ENCODE results near the gene GLYATL1. TPM values are rescaled to one million over a fixed set of nuclear protein-coding genes. Genes with fewer than 3 reads are reported as not detected.
A peak's percentile ranks its signal among the peaks of the same experiment; 100 is the strongest.

GLYATL1 gene
- total and polyA plus RNA-seq, 2 experiments from 2014 or later: 6.9 to 34.1 TPM

DNA sequence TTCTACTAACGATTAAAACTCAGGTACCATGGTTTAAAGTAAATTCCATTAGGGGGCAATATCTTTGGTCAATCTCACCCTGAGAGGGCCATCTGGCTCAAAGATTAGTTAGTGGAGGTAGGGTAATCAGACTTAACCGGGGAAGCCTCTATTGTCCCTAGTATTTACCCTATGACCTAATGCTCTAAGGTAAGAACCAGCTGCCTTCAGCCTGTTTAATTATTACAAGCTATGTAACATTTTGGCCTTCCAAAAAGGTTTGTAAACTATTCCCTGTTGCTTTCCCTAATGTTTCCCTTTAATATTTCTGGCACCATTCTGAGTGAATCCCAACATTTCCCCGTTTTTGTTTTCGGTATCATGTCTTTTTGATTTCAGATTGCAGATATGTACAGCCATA lies 15.1 kb upstream of the GLYATL1 start:
- 29% methylated on average over 4 of the region's 4 CpGs for WGBS (ENCODE audit: low lambda C conversion rate, missing lambda C conversion rate)
- Histone ChIP-seq H3K36me3 (replicated peaks; ENCODE audit: insufficient read depth, low read depth) (no peaks in the 10 kb centered on the region), H3K79me2 (no peaks in the 10 kb centered on the region), H2AFZ (no peak overlapping the region), H3K27ac (peak overlapping the region; percentile 91), H3K9me2 (replicated peaks; ENCODE audit: insufficient read depth) (no peaks in the 10 kb centered on the region), H3K4me1 (ENCODE audit: insufficient read depth) (peaks cover 40% of the 10 kb centered on the region), H3K4me3 (no peak overlapping the region), H3K9me3 (ENCODE audit: low read depth) (no peaks in the 10 kb centered on the region), H4K20me1 (ENCODE audit: insufficient read depth, poor library complexity, severe bottlenecking) (no peaks in the 10 kb centered on the region), H3K27me3 (no peaks in the 10 kb centered on the region), H3K4me2 (peak overlapping the region; percentile 59)
- DNase-seq (ENCODE audit: low spot score): no peak
- TF ChIP-seq, protein P1, sequence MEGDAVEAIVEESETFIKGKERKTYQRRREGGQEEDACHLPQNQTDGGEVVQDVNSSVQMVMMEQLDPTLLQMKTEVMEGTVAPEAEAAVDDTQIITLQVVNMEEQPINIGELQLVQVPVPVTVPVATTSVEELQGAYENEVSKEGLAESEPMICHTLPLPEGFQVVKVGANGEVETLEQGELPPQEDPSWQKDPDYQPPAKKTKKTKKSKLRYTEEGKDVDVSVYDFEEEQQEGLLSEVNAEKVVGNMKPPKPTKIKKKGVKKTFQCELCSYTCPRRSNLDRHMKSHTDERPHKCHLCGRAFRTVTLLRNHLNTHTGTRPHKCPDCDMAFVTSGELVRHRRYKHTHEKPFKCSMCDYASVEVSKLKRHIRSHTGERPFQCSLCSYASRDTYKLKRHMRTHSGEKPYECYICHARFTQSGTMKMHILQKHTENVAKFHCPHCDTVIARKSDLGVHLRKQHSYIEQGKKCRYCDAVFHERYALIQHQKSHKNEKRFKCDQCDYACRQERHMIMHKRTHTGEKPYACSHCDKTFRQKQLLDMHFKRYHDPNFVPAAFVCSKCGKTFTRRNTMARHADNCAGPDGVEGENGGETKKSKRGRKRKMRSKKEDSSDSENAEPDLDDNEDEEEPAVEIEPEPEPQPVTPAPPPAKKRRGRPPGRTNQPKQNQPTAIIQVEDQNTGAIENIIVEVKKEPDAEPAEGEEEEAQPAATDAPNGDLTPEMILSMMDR (IDR thresholded peaks at IDR 0.05; ENCODE audit: poor library complexity): no peak
- TF ChIP-seq EZH2 (IDR thresholded peaks at IDR 0.05; ENCODE audit: borderline replicate concordance): no peak
- no peak for TF ChIP-seq EZH2phosphoT487 (IDR thresholded peaks at IDR 0.05; ENCODE audit: low read depth, severe bottlenecking, unreplicated experiment)

DNA sequence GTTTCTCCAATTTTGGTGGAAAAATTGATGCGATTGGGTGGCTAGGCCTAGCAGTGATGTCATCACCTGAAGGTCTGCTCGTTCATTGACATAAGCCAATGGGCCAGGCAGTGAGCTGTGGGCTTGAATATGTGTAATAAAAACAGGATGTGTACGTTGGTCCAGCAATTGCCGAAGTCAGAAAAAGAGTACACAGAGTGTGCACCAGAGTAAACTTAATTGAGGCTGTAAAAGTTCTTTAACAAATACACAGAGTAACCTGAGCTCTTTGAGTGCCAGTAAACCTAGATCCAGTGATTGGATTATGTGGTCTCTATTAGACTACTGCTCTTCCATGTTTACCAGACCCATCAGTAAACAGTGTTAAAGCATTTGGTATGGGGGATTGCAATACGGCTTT lies 13.0 kb upstream of the GLYATL1 start:
- TF ChIP-seq, protein P1 (IDR thresholded peaks at IDR 0.05; ENCODE audit: poor library complexity): no peak
- TF ChIP-seq EZH2 (IDR thresholded peaks at IDR 0.05; ENCODE audit: borderline replicate concordance) (no peak), EZH2phosphoT487 (IDR thresholded peaks at IDR 0.05; ENCODE audit: low read depth, severe bottlenecking, unreplicated experiment) (no peak)
- peaks cover 43% of the 10 kb centered on the region for H3K4me1 ChIP-seq (ENCODE audit: insufficient read depth)
- no peaks in the 10 kb centered on the region for H3K9me3 ChIP-seq (ENCODE audit: low read depth)
- no peaks in the 10 kb centered on the region for H3K79me2 ChIP-seq
- peak; percentile 38 for DNase-seq (ENCODE audit: low spot score)
- H3K4me2 ChIP-seq: peak overlapping the region; percentile 73
- no peaks in the 10 kb centered on the region for H4K20me1 ChIP-seq (ENCODE audit: insufficient read depth, poor library complexity, severe bottlenecking)
- WGBS (ENCODE audit: low lambda C conversion rate, missing lambda C conversion rate): 26% methylated on average over 5 of the region's 5 CpGs
- no peak overlapping the region for H2AFZ ChIP-seq
- H3K4me3 ChIP-seq: no peak overlapping the region
- H3K36me3 ChIP-seq (replicated peaks; ENCODE audit: insufficient read depth, low read depth): no peaks in the 10 kb centered on the region
- peak overlapping the region; percentile 91 for H3K27ac ChIP-seq
- no peaks in the 10 kb centered on the region for H3K27me3 ChIP-seq
- H3K9me2 ChIP-seq (replicated peaks; ENCODE audit: insufficient read depth): no peaks in the 10 kb centered on the region

DNA sequence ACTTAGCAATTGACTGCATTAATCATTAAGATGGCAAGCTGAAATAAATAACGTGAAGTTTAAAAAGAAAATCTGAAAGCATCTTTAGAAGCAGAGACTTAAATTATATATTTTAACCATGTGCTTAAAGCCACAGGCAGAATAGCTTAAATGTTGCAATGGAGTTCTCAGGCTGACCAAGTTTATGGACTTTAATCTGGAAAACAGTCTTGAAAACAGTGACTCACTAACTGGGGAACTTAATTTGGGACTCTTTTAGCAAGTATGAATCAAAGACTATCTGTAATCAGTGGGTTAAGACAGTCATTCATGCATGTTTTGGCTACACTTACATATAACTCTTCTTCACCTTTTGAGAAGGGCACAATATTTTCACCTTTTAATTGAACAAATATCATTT lies 12.6 kb upstream of the GLYATL1 start:
- peak overlapping the region; percentile 73 for H3K4me2 ChIP-seq
- H3K27ac ChIP-seq: peak overlapping the region; percentile 91
- peaks cover 43% of the 10 kb centered on the region for H3K4me1 ChIP-seq (ENCODE audit: insufficient read depth)

More for the DNA sequence above, 12.6 kb upstream of the GLYATL1 start:
- no peak overlapping the region for H3K4me3 ChIP-seq
- no peaks in the 10 kb centered on the region for H3K9me2 ChIP-seq (replicated peaks; ENCODE audit: insufficient read depth)
- H3K36me3 ChIP-seq (replicated peaks; ENCODE audit: insufficient read depth, low read depth): no peaks in the 10 kb centered on the region
- no peaks in the 10 kb centered on the region for H3K79me2 ChIP-seq
- TF ChIP-seq EZH2 (IDR thresholded peaks at IDR 0.05; ENCODE audit: borderline replicate concordance) (no peak), EZH2phosphoT487 (IDR thresholded peaks at IDR 0.05; ENCODE audit: low read depth, severe bottlenecking, unreplicated experiment) (no peak)
- TF ChIP-seq, protein P1 (IDR thresholded peaks at IDR 0.05; ENCODE audit: poor library complexity): no peak
- no peaks in the 10 kb centered on the region for H4K20me1 ChIP-seq (ENCODE audit: insufficient read depth, poor library complexity, severe bottlenecking)
- DNase-seq (ENCODE audit: low spot score): peak; percentile 30
- no peaks in the 10 kb centered on the region for H3K27me3 ChIP-seq
- no peak overlapping the region for H2AFZ ChIP-seq
- no peaks in the 10 kb centered on the region for H3K9me3 ChIP-seq (ENCODE audit: low read depth)
- WGBS (ENCODE audit: low lambda C conversion rate, missing lambda C conversion rate): 37% methylated on average over 1 of the region's 1 CpG
